Measurements from ENCODE around the gene GMPR2. TPM values are rescaled to one million over a fixed set of nuclear protein-coding genes. Genes with fewer than 3 reads are reported as not detected.

Gene GMPR2
- total RNA-seq, 4 donors from 2014 or later, result 68.8 to 237 (median 110) TPM

DNA sequence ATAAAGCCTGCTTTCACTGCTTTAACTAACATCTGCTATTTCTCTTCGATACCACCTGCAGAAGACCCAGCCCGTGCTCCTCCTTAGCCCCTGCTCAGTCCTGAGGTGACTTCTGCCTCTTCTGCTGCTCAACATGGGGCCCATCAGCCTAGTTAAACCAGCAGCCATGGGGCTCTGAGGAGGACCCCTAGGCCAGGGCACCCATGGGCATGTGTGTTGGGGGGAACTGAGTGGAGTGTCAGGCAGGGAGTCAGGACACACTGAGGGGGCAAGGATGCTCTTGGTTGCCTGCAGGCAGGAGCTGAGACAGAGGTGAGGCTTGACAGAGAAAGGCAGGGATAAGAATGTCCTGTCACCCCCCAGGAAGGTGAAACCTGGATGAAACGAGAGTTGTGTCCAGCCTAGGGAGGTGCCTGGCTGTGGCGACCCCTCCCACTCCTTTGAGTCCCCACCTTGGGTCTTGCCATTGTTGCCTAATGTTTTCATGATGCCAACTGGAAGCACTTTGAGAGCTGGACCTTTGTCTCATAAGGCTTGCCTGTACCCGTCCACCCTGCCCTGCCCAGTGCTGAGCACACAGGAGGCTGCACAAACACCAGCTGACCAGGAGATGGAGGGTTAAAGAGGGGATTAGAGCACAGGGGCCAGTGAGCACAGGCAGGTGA is 51.2 kb downstream of the GMPR2 start:
- 94% methylated on average over 4 to 5 of the region's 5 CpGs for WGBS, 2 donors
- no peak for TF ChIP-seq CTCF (IDR thresholded peaks at IDR 0.05)
- TF ChIP-seq POLR2A (IDR thresholded peaks at IDR 0.05), result no peak

GRCh38 chr14:24284501-24285035 is 51.8 kb downstream of the GMPR2 start:
- no peaks in the 10 kb centered on the region for H3K36me3 ChIP-seq
- H3K27me3 ChIP-seq, result no peaks in the 10 kb centered on the region
- H3K4me1 ChIP-seq, result peaks cover 4 to 17% of the 10 kb centered on the region in 2 donors
- no peak for TF ChIP-seq CTCF (IDR thresholded peaks at IDR 0.05)
- no peak for TF ChIP-seq POLR2A (IDR thresholded peaks at IDR 0.05)
- 84 to 85% methylated on average over 11 of the region's 11 CpGs for WGBS, 2 donors
- H3K9me3 ChIP-seq, result no peaks in the 10 kb centered on the region
- intact Hi-C loops (cut with DNase I), result no loop called here
- no peak overlapping the region for H3K27ac ChIP-seq
- DNase-seq, result no peak
- no peak overlapping the region for H3K4me3 ChIP-seq (replicated peaks in 1 of 3)

More for the DNA sequence above, 51.2 kb downstream of the GMPR2 start:
- H3K4me3 ChIP-seq (replicated peaks in 1 of 3), result no peak overlapping the region
- no peaks in the 10 kb centered on the region for H3K27me3 ChIP-seq
- no peak overlapping the region for H3K27ac ChIP-seq
- H3K9me3 ChIP-seq, result no peaks in the 10 kb centered on the region
- H3K36me3 ChIP-seq, result no peaks in the 10 kb centered on the region
- peaks cover 4 to 17% of the 10 kb centered on the region in 2 donors for H3K4me1 ChIP-seq
- intact Hi-C loops (cut with DNase I), result no loop called here
- no peak for DNase-seq

DNA sequence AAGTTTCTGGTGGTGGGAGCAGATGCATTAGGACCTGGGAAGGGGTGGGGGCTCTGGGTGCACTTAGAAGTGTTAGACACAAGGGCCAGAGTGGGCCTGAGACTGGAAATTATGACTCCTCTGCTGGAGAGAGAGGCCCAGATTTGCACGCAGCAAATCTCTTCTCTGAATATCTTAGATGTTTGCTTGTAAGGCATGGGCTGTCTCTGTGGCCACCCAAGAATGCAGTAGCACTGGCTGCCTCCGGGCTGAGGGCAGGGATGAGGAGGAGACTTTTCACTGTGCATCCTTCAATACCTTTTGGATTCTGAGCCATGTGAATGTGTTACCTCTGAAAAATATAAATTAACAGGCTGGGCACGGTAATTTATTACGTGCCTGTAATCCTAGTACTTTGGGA is 52.6 kb downstream of the GMPR2 start:
- Histone ChIP-seq H3K27ac (no peak overlapping the region), H3K9me3 (no peaks in the 10 kb centered on the region), H3K4me1 (peaks cover 4 to 17% of the 10 kb centered on the region in 2 donors), H3K27me3 (no peaks in the 10 kb centered on the region), H3K36me3 (peaks cover 3 to 4% of the 10 kb centered on the region in 2 donors), H3K4me3 (replicated peaks in 1 of 3) (no peak overlapping the region)
- DNase-seq, result no peak
- intact Hi-C loops (cut with DNase I), result no loop called here
- WGBS, 2 donors, result 82 to 84% methylated on average over 4 of the region's 4 CpGs
- TF ChIP-seq POLR2A (IDR thresholded peaks at IDR 0.05) (no peak), CTCF (IDR thresholded peaks at IDR 0.05) (no peak)

GRCh38 chr14:24286996-24287395 is 54.3 kb downstream of the GMPR2 start:
- 98% methylated on average over 5 of the region's 5 CpGs for WGBS, 2 donors
- Histone ChIP-seq H3K27me3 (no peaks in the 10 kb centered on the region), H3K4me3 (replicated peaks in 1 of 3) (no peak overlapping the region), H3K27ac (no peak overlapping the region), H3K36me3 (peaks cover 7 to 13% of the 10 kb centered on the region in 2 donors), H3K4me1 (peaks cover 4 to 12% of the 10 kb centered on the region in 2 donors), H3K9me3 (no peaks in the 10 kb centered on the region)
- no peak for DNase-seq
- intact Hi-C loops (cut with DNase I), result no loop called here
- no peak for TF ChIP-seq POLR2A (IDR thresholded peaks at IDR 0.05)
- no peak for TF ChIP-seq CTCF (IDR thresholded peaks at IDR 0.05)

Small RNA genes lying within 50 kb of the gene (small RNA-seq; reads per million reads assigned to genes)
- not detected for gene AL136295.4
- gene CHMP4A, result not detected
- gene MDP1, result not detected

Other genes with a start within 250 kb of the GMPR2 start
- 10 to 100 TPM in 2 of 4 donors, 1 to 10 TPM in 2; 4.7 to 27.1 (median 12.6) TPM for gene DHRS4L2, start 244.0 kb upstream of the GMPR2 start, total RNA-seq
- 1 to 10 TPM in 2 of 4 donors, under 1 TPM in 2; 0.63 to 1.3 (median 0.99) TPM for gene CARMIL3, start 180.9 kb upstream of the GMPR2 start, total RNA-seq
- gene CPNE6, start 161.4 kb upstream of the GMPR2 start, total RNA-seq, result under 1 TPM in 1 of 4 donors, not detected in 3; 0.29 TPM
- gene PCK2, start 138.6 kb upstream of the GMPR2 start, total RNA-seq, result 10 to 100 TPM; 29.8 to 47.4 (median 39.3) TPM
- 100 to 1,000 TPM in 3 of 4 donors, 10 to 100 TPM in 1; 90.6 to 155 (median 132) TPM for gene DCAF11, start 118.2 kb upstream of the GMPR2 start, total RNA-seq
- 10 to 100 TPM in 2 of 4 donors, 1 to 10 TPM in 2; 2.1 to 11.7 (median 8.4) TPM for gene NRL, start 118.0 kb upstream of the GMPR2 start, total RNA-seq
- gene FITM1, start 102.3 kb upstream of the GMPR2 start, total RNA-seq, result 1 to 10 TPM in 2 of 4 donors, under 1 TPM in 1, not detected in 1; 0.63 to 3.5 (median 2.7) TPM
- 100 to 1,000 TPM; 117 to 193 (median 186) TPM for gene PSME1, start 96.7 kb upstream of the GMPR2 start, total RNA-seq
- 10 to 100 TPM in 3 of 4 donors, 1 to 10 TPM in 1; 8.3 to 25.5 (median 16.9) TPM for gene EMC9, start 91.3 kb upstream of the GMPR2 start, total RNA-seq
- gene PSME2, start 86.3 kb upstream of the GMPR2 start, total RNA-seq, result 10 to 100 TPM; 31.3 to 66.6 (median 47.5) TPM
- gene RNF31, start 85.4 kb upstream of the GMPR2 start, total RNA-seq, result 100 to 1,000 TPM in 1 of 4 donors, 10 to 100 TPM in 3; 30.6 to 106 (median 67.6) TPM
- gene IRF9, start 71.7 kb upstream of the GMPR2 start, total RNA-seq, result 10 to 100 TPM; 55.1 to 92.3 (median 70.0) TPM
- gene REC8, start 60.8 kb upstream of the GMPR2 start, total RNA-seq, result 1 to 10 TPM; 4.1 to 7.1 (median 5.4) TPM
- gene IPO4, start 44.1 kb upstream of the GMPR2 start, total RNA-seq, result 10 to 100 TPM; 28.1 to 49.0 (median 31.3) TPM
- 100 to 1,000 TPM in 3 of 4 donors, 10 to 100 TPM in 1; 92.0 to 114 (median 107) TPM for gene TM9SF1, start 37.5 kb upstream of the GMPR2 start, total RNA-seq
- gene TSSK4, start 27.2 kb upstream of the GMPR2 start, total RNA-seq, result not detected
- gene CHMP4A, start 19.4 kb upstream of the GMPR2 start, total RNA-seq, result 10 to 100 TPM; 26.5 to 60.2 (median 46.2) TPM
- gene MDP1, start 16.9 kb upstream of the GMPR2 start, total RNA-seq, result 10 to 100 TPM; 13.1 to 55.9 (median 25.4) TPM
- gene NEDD8, start 562 bp upstream of the GMPR2 start, total RNA-seq, result 100 to 1,000 TPM; 149 to 317 (median 172) TPM
- gene TINF2, start 9.7 kb downstream of the GMPR2 start, total RNA-seq, result 100 to 1,000 TPM in 1 of 4 donors, 10 to 100 TPM in 3; 67.3 to 101 (median 71.6) TPM
- gene TGM1, start 30.2 kb downstream of the GMPR2 start, total RNA-seq, result 1 to 10 TPM; 1.9 to 2.8 (median 2.0) TPM
- gene RABGGTA, start 38.7 kb downstream of the GMPR2 start, total RNA-seq, result 10 to 100 TPM; 29.8 to 44.8 (median 33.5) TPM
- gene DHRS1, start 66.9 kb downstream of the GMPR2 start, total RNA-seq, result 10 to 100 TPM; 35.2 to 59.3 (median 38.3) TPM
- gene NOP9, start 66.9 kb downstream of the GMPR2 start, total RNA-seq, result 10 to 100 TPM; 16.4 to 22.3 (median 20.7) TPM
- 10 to 100 TPM in 1 of 4 donors, 1 to 10 TPM in 3; 4.6 to 13.0 (median 9.5) TPM for gene CIDEB, start 75.0 kb downstream of the GMPR2 start, total RNA-seq
- 10 to 100 TPM in 2 of 4 donors, 1 to 10 TPM in 2; 6.8 to 18.5 (median 10.9) TPM for gene LTB4R2, start 77.2 kb downstream of the GMPR2 start, total RNA-seq
- gene LTB4R, start 78.6 kb downstream of the GMPR2 start, total RNA-seq, result 1 to 10 TPM; 4.2 to 7.4 (median 4.3) TPM
- gene ADCY4, start 102.1 kb downstream of the GMPR2 start, total RNA-seq, result 10 to 100 TPM; 35.2 to 65.4 (median 48.8) TPM
- 10 to 100 TPM; 12.4 to 21.3 (median 18.4) TPM for gene RIPK3, start 107.1 kb downstream of the GMPR2 start, total RNA-seq
- gene NFATC4, start 135.3 kb downstream of the GMPR2 start, total RNA-seq, result 10 to 100 TPM; 19.4 to 41.3 (median 38.6) TPM
- 10 to 100 TPM; 11.7 to 19.9 (median 12.3) TPM for gene NYNRIN, start 166.1 kb downstream of the GMPR2 start, total RNA-seq
- gene CBLN3, start 196.7 kb downstream of the GMPR2 start, total RNA-seq, result 1 to 10 TPM; 1.7 to 3.4 (median 2.3) TPM
- 10 to 100 TPM; 46.9 to 75.0 (median 48.3) TPM for gene KHNYN, start 197.0 kb downstream of the GMPR2 start, total RNA-seq
- 10 to 100 TPM; 35.1 to 75.6 (median 49.2) TPM for gene SDR39U1, start 209.8 kb downstream of the GMPR2 start, total RNA-seq

Measured in thyroid gland (tissue), 4 donors.